ENCODE data around the gene SMYD3.

DNA sequence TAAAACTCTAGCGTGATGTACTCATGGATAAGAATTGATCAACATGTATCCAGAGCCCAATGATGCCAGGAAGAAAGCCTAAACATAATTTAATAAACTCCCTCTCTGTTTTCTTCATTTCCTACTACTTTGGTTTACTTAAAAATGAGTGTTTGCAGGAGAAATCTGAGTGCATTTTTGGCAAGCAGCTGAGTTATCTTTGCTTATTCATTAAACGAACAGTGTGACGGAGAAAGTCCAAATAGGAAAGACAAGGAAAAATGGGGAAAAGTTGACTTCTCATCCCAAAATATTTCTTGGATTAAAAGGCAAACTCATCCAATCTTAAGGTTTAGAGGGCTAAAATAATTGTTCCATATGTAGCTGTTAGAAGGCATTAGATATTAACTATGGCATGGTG lies 496.7 kb downstream of the SMYD3 start:
- TF ChIP-seq, protein P1, sequence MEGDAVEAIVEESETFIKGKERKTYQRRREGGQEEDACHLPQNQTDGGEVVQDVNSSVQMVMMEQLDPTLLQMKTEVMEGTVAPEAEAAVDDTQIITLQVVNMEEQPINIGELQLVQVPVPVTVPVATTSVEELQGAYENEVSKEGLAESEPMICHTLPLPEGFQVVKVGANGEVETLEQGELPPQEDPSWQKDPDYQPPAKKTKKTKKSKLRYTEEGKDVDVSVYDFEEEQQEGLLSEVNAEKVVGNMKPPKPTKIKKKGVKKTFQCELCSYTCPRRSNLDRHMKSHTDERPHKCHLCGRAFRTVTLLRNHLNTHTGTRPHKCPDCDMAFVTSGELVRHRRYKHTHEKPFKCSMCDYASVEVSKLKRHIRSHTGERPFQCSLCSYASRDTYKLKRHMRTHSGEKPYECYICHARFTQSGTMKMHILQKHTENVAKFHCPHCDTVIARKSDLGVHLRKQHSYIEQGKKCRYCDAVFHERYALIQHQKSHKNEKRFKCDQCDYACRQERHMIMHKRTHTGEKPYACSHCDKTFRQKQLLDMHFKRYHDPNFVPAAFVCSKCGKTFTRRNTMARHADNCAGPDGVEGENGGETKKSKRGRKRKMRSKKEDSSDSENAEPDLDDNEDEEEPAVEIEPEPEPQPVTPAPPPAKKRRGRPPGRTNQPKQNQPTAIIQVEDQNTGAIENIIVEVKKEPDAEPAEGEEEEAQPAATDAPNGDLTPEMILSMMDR (IDR thresholded peaks at IDR 0.05; ENCODE audit: poor library complexity) = no peak
- no peak for TF ChIP-seq EZH2 (IDR thresholded peaks at IDR 0.05; ENCODE audit: borderline replicate concordance)

Measured in hepatocyte (in vitro differentiated cells).